GM21786 (cell line): Measurements from ENCODE around the gene ESR2.
"Not testable (repeated sequence)": the region's sequence is repeated elsewhere in the genome, so short reads cannot be mapped to it uniquely, and the experiment has no call there.

Experiments
- ATAC-seq: cut with Tn5 transposase; IDR thresholded peaks from one replicate; pipeline ENCODE4 v1.9.1; 2021; ENCODE audit not compliant: unreplicated experiment

Gene ESR2

GRCh38 chr14:64293976-64294671 is at the start of gene ESR2:
TSS of gene ESR2 (minus strand) at chr14:64294371. CDS start at chr14:64282985, 11,386 bp downstream.
- peak; percentile 28 for ATAC-seq

GRCh38 chr14:64340560-64341196 is 46.5 kb upstream of the ESR2 start:
- ATAC-seq: no peak

GRCh38 chr14:64338616-64339316 is 44.6 kb upstream of the ESR2 start:
- ATAC-seq: peak; percentile 87

- ATAC-seq: peak; percentile 45
Measured at GRCh38 chr14:64337888-64338615, 43.9 kb upstream of the ESR2 start.

- no peak for ATAC-seq
Measured at GRCh38 chr14:64329149-64329548, 35.0 kb upstream of the ESR2 start.

GRCh38 chr14:64326502-64326901 is 32.3 kb upstream of the ESR2 start:
- no peak for ATAC-seq

- no peak for ATAC-seq
Measured at GRCh38 chr14:64324895-64325294, 30.7 kb upstream of the ESR2 start.

- ATAC-seq: no peak
Measured at GRCh38 chr14:64324461-64324860, 30.3 kb upstream of the ESR2 start.

- ATAC-seq: not testable (repeated sequence)
Measured at GRCh38 chr14:64320362-64320761, 26.2 kb upstream of the ESR2 start.

GRCh38 chr14:64318695-64319094 is 24.5 kb upstream of the ESR2 start:
- ATAC-seq: not testable (repeated sequence)

- no peak for ATAC-seq
Measured at GRCh38 chr14:64303471-64303917, 9.3 kb upstream of the ESR2 start.

GRCh38 chr14:64298773-64299172 is 4.6 kb upstream of the ESR2 start:
- no peak for ATAC-seq

- ATAC-seq: no peak
Measured at GRCh38 chr14:64296561-64296960, 2.4 kb upstream of the ESR2 start.

- ATAC-seq: peak; percentile 70
Measured at GRCh38 chr14:64294672-64295413, 672 bp upstream of the ESR2 start.

- no peak for ATAC-seq
Measured at GRCh38 chr14:64292197-64292596, 2.0 kb downstream of the ESR2 start.

- no peak for ATAC-seq
Measured at GRCh38 chr14:64289571-64289970, 4.6 kb downstream of the ESR2 start.

- no peak for ATAC-seq
Measured at GRCh38 chr14:64281805-64282204, 12.4 kb downstream of the ESR2 start.

GRCh38 chr14:64279704-64280668 is 14.2 kb downstream of the ESR2 start:
- no peak for ATAC-seq

- ATAC-seq: no peak
Measured at GRCh38 chr14:64278458-64278857, 15.7 kb downstream of the ESR2 start.
